Endodermal cell (in vitro differentiated cells): ENCODE measurements around the gene VRTN. TPM values are rescaled to one million over a fixed set of nuclear protein-coding genes. Genes with fewer than 3 reads are reported as not detected.

ENCODE experiments used
- DNase-seq: peaks from one replicate; pipeline ENCODE4 v3.0.0-alpha.2; 2017
- H3K27ac ChIP-seq: 2 replicates; pipeline ENCODE4 v1.5.1; 2013; ENCODE audit warnings: mild to moderate bottlenecking, low read depth, low read length, moderate library complexity
- H3K27me3 ChIP-seq: 2 replicates; pipeline ENCODE4 v1.6.1; 2013; ENCODE audit warnings: mild to moderate bottlenecking, low read length, moderate library complexity; ENCODE audit not compliant: insufficient read depth, control insufficient read depth, poor library complexity, severe bottlenecking
- H3K36me3 ChIP-seq: 2 replicates; pipeline ENCODE4 v1.7.0; 2013; ENCODE audit warnings: mild to moderate bottlenecking, low read length, moderate library complexity; ENCODE audit not compliant: control insufficient read depth, insufficient read depth
- H3K4me1 ChIP-seq: one replicate; pipeline ENCODE4 v1.7.0; 2013; ENCODE audit warnings: low read length; ENCODE audit not compliant: control insufficient read depth, insufficient read depth
- H3K4me3 ChIP-seq: 2 replicates; pipeline ENCODE4 v1.5.1; 2013; ENCODE audit warnings: mild to moderate bottlenecking, low read length, moderate library complexity
- H3K9ac ChIP-seq: 2 replicates; pipeline ENCODE4 v1.6.1; 2013; ENCODE audit warnings: mild to moderate bottlenecking, low read length, moderate library complexity; ENCODE audit not compliant: poor library complexity, severe bottlenecking; ENCODE audit errors: extremely low read depth
- H3K9me3 ChIP-seq: 2 replicates; pipeline ENCODE4 v1.6.1; 2013; ENCODE audit warnings: mild to moderate bottlenecking, low read length, moderate library complexity; ENCODE audit not compliant: control insufficient read depth
- H3K27ac Mint-ChIP-seq: 2 replicates; pipeline ENCODE4 v1.8.0; 2020; ENCODE audit warnings: mixed read lengths
- H3K27me3 Mint-ChIP-seq: 2 replicates; pipeline ENCODE4 v1.8.0; 2021; ENCODE audit warnings: mild to moderate bottlenecking, mixed read lengths; ENCODE audit not compliant: insufficient read depth
- H3K36me3 Mint-ChIP-seq: 2 replicates; pipeline ENCODE4 v1.8.0; 2020; ENCODE audit warnings: low read depth, mixed read lengths
- H3K4me1 Mint-ChIP-seq: 2 replicates; pipeline ENCODE4 v1.8.0; 2020; ENCODE audit warnings: mixed read lengths
- H3K4me3 Mint-ChIP-seq: 2 replicates; pipeline ENCODE4 v1.8.0; 2020; ENCODE audit warnings: mild to moderate bottlenecking, moderate library complexity, mixed read lengths
- H3K9me3 Mint-ChIP-seq: 2 replicates; pipeline ENCODE4 v1.8.0; 2020; ENCODE audit warnings: mild to moderate bottlenecking, mixed read lengths
- WGBS, 2 experiments: methylation state at CpG; one replicate each; pipeline versions ENCODE4 v1.1.5 to v1.1.7; 2013; ENCODE audit warnings: missing lambda C conversion rate in 2 of 2, mixed read lengths in 1 of 2; ENCODE audit not compliant: insufficient coverage in 1 of 2, insufficient read length in 1 of 2; 5-methylcytosine and 5-hydroxymethylcytosine counted together
- long read RNA-seq, 4 experiments: library from polyadenylated mRNA in 2 of 4; library from RNA in 1 of 4; library from capped mRNA in 1 of 4; stranded (forward) in 3 of 4; unstranded in 1 of 4; transcript quantifications; one replicate each; pipeline ENCODE4 v2.0.0, GENCODE V29; 2020 to 2021; ENCODE audit warnings: inconsistent platforms in 1 of 4
- polyA plus RNA-seq, 2 experiments: library from polyadenylated mRNA; stranded (reverse); fragments of 50-300 nt; gene quantifications; one replicate each; pipeline ENCODE4 v1.2.3, GENCODE V29; 2013
- total RNA-seq, 2 donors: library from RNA; stranded (reverse); fragmentation: NEBNext Ultra II Directional in 1 of 2; extraction: Animal tissue kit (Norgen Biotek cat#: 25700) in 1 of 2; gene quantifications; 2 replicates in 1 of 2; 3 replicates in 1 of 2; pipeline ENCODE4 v1.2.1, GENCODE V29; 2021
- TF ChIP-seq, protein P1 (sequence below): fragments of 200-600 bp; sonication (generic); conservative IDR thresholded peaks from 2 replicates; pipeline ENCODE4 v1.5.0; 2021; ENCODE audit warnings: antibody characterized with exemption, mild to moderate bottlenecking

The VRTN gene
- 100 to 1,000 TPM in 1 of 2 donors, 10 to 100 TPM in 1; 61.8 to 108 TPM for total RNA-seq
- polyA plus RNA-seq (2013, experiment 1 of 2): 17.8 TPM
- 16.6 TPM for polyA plus RNA-seq (2013, experiment 2 of 2)
- long read RNA-seq, experiment 1, transcript VRTN-201 (2 exons, 3,466 nt): major isoform, 7 of 49 reads
- long read RNA-seq, experiment 1, partial matches to known transcripts: 37 of 49 reads
- long read RNA-seq, experiment 1, other reads (novel, unspliced or antisense): 5 of 49 reads
- long read RNA-seq, experiment 2, transcript VRTN-201 (2 exons, 3,466 nt): major isoform, 133 of 179 reads
- long read RNA-seq, experiment 2, partial matches to known transcripts: 29 of 179 reads
- long read RNA-seq, experiment 2, other reads (novel, unspliced or antisense): 17 of 179 reads
- long read RNA-seq, experiment 3, transcript VRTN-201 (2 exons, 3,466 nt): major isoform, 444 of 547 reads
- long read RNA-seq, experiment 3, partial matches to known transcripts: 56 of 547 reads
- long read RNA-seq, experiment 3, other reads (novel, unspliced or antisense): 47 of 547 reads
- long read RNA-seq, experiment 4, transcript VRTN-201 (2 exons, 3,466 nt): major isoform, 13 of 29 reads
- long read RNA-seq, experiment 4, partial matches to known transcripts: 0 of 29 reads
- long read RNA-seq, experiment 4, other reads (novel, unspliced or antisense): 16 of 29 reads

GRCh38 chr14:74348241-74348734, at the start of gene VRTN:
VRTN (plus strand) TSS chr14:74348471; CDS start chr14:74356784, 8,313 bp downstream.
- Mint-ChIP-seq H3K4me1 (peaks cover 30% of the 10 kb centered on the region), H3K4me3 (peak within 1 kb of the TSS; percentile 93), H3K27ac (peak within 1 kb of the TSS; percentile 89), H3K9me3 (no peaks in the 10 kb centered on the region), H3K36me3 (peaks cover 22% of the 10 kb centered on the region), H3K27me3 (no peaks in the 10 kb centered on the region)
- TF ChIP-seq, protein P1, sequence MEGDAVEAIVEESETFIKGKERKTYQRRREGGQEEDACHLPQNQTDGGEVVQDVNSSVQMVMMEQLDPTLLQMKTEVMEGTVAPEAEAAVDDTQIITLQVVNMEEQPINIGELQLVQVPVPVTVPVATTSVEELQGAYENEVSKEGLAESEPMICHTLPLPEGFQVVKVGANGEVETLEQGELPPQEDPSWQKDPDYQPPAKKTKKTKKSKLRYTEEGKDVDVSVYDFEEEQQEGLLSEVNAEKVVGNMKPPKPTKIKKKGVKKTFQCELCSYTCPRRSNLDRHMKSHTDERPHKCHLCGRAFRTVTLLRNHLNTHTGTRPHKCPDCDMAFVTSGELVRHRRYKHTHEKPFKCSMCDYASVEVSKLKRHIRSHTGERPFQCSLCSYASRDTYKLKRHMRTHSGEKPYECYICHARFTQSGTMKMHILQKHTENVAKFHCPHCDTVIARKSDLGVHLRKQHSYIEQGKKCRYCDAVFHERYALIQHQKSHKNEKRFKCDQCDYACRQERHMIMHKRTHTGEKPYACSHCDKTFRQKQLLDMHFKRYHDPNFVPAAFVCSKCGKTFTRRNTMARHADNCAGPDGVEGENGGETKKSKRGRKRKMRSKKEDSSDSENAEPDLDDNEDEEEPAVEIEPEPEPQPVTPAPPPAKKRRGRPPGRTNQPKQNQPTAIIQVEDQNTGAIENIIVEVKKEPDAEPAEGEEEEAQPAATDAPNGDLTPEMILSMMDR: no peak
- H3K9me3 ChIP-seq: no peaks in the 10 kb centered on the region
- peak within 1 kb of the TSS; percentile 40 for H3K27ac ChIP-seq
- peak within 1 kb of the TSS; percentile 74 for H3K9ac ChIP-seq
- H3K36me3 ChIP-seq: peaks cover 15% of the 10 kb centered on the region
- peak within 1 kb of the TSS; percentile 85 for H3K4me3 ChIP-seq
- H3K4me1 ChIP-seq: peaks cover 4% of the 10 kb centered on the region
- peak; percentile 84 for DNase-seq
- 0 to 1% methylated on average over 7 to 12 of the region's 12 CpGs for WGBS, 2 experiments
- no peaks in the 10 kb centered on the region for H3K27me3 ChIP-seq

- Mint-ChIP-seq H3K4me3 (peak overlapping the region; percentile 25), H3K27me3 (no peaks in the 10 kb centered on the region), H3K27ac (peak overlapping the region; percentile 84), H3K9me3 (no peaks in the 10 kb centered on the region), H3K4me1 (peaks cover 33% of the 10 kb centered on the region), H3K36me3 (peaks cover 57% of the 10 kb centered on the region)
- 72 to 75% methylated on average over 8 to 10 of the region's 10 CpGs for WGBS, 2 experiments
- Histone ChIP-seq H3K9me3 (no peaks in the 10 kb centered on the region), H3K36me3 (peaks cover 56% of the 10 kb centered on the region), H3K27me3 (no peaks in the 10 kb centered on the region), H3K4me3 (peak overlapping the region; percentile 47), H3K9ac (peak overlapping the region; percentile 8), H3K4me1 (no peaks in the 10 kb centered on the region), H3K27ac (no peak overlapping the region)
- TF ChIP-seq, protein P1: no peak
- peak; percentile 88 for DNase-seq
These were observed 49.2 kb upstream of the VRTN start for GRCh38 chr14:74299061-74299545.

DNA sequence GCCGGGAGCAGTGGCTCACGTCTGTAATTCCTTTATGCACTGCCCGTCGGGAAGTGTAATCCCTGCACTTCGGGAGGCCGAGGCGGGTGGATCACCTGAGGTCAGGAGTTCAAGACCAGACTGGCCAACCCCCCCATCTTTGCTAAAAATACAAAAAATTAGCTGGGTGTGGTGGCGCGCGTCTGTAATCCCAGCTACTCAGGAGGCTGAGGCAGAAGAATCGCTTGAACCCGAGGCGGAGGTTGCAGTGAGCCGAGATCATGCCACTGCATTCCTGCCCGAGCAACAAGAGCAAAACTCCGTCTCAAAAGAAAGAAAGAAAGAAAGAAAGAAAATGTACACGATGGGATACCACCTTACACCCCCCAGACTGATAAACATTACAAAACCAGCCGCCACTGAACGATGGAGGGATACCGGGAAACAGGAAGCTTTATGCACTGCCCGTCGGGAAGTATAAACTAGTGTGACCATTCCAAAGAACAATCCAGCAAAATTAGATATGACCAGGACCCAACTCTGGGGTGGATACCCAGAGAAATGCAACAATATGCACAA, 46.6 kb upstream of the VRTN start:
- TF ChIP-seq, protein P1: no peak
- no peaks in the 10 kb centered on the region for H3K4me1 ChIP-seq
- no peaks in the 10 kb centered on the region for H3K27me3 ChIP-seq
- Mint-ChIP-seq H3K27me3 (peaks cover 6% of the 10 kb centered on the region), H3K9me3 (no peaks in the 10 kb centered on the region), H3K27ac (peak overlapping the region; percentile 86), H3K4me3 (peak overlapping the region; percentile 87), H3K36me3 (peaks cover 34% of the 10 kb centered on the region), H3K4me1 (peaks cover 19% of the 10 kb centered on the region)
- DNase-seq: no peak
- H3K36me3 ChIP-seq: peaks cover 35% of the 10 kb centered on the region
- H3K4me3 ChIP-seq: peak overlapping the region; percentile 100
- no peak overlapping the region for H3K27ac ChIP-seq
- no peaks in the 10 kb centered on the region for H3K9me3 ChIP-seq
- peak overlapping the region; percentile 82 for H3K9ac ChIP-seq
- WGBS, 2 experiments: 28 to 31% methylated on average over 16 to 21 of the region's 22 CpGs
